BLaER1 (cell line): ENCODE results near the gene KRTAP10-7.
"Not testable (repeated sequence)": the region's sequence is repeated elsewhere in the genome, so short reads cannot be mapped to it uniquely, and the experiment has no call there.

Experiments
- H3K27ac ChIP-seq: shearing (Covaris generic); formaldehyde crosslinking; 2 replicates; pipeline ENCODE4 v1.8.1; 2022
- H3K27me3 ChIP-seq: shearing (Covaris generic); formaldehyde crosslinking; 2 replicates; pipeline ENCODE4 v1.8.1; 2022
- H3K36me3 ChIP-seq: shearing (Covaris generic); formaldehyde crosslinking; 2 replicates; pipeline ENCODE4 v1.8.1; 2022
- H3K4me1 ChIP-seq: shearing (Covaris generic); formaldehyde crosslinking; 2 replicates; pipeline ENCODE4 v1.8.1; 2022
- H3K4me2 ChIP-seq: shearing (Covaris generic); formaldehyde crosslinking; 2 replicates; pipeline ENCODE4 v1.8.1; 2022
- H3K4me3 ChIP-seq: shearing (Covaris generic); formaldehyde crosslinking; 2 replicates; pipeline ENCODE4 v1.8.1; 2022
- H3K9ac ChIP-seq: shearing (Covaris generic); formaldehyde crosslinking; 2 replicates; pipeline ENCODE4 v1.8.1; 2022
- H3K9me3 ChIP-seq: shearing (Covaris generic); formaldehyde crosslinking; 2 replicates; pipeline ENCODE4 v1.8.1; 2022
- H4K20me1 ChIP-seq: shearing (Covaris generic); formaldehyde crosslinking; 2 replicates; pipeline ENCODE4 v1.8.1; 2022
- Cebpa-rat ChIP-seq: shearing (Covaris generic); IDR thresholded peaks from 2 replicates; pipeline ENCODE4 v1.8.1; 2022

Gene KRTAP10-7

GRCh38 chr21:44571844-44572782 is 28.3 kb upstream of the KRTAP10-7 start:
- Histone ChIP-seq H3K27ac (no peak overlapping the region), H3K9ac (no peak overlapping the region), H3K36me3 (no peaks in the 10 kb centered on the region), H3K4me2 (no peak overlapping the region), H3K4me3 (no peak overlapping the region), H3K9me3 (peaks cover 25% of the 10 kb centered on the region), H4K20me1 (no peaks in the 10 kb centered on the region), H3K27me3 (no peaks in the 10 kb centered on the region), H3K4me1 (peaks cover 5% of the 10 kb centered on the region)
- TF ChIP-seq Cebpa-rat: no peak

GRCh38 chr21:44572959-44573583 is 27.3 kb upstream of the KRTAP10-7 start:
- TF ChIP-seq Cebpa-rat: no peak
- Histone ChIP-seq H3K36me3 (no peaks in the 10 kb centered on the region), H3K4me2 (no peak overlapping the region), H3K27ac (no peak overlapping the region), H3K9ac (no peak overlapping the region), H4K20me1 (no peaks in the 10 kb centered on the region), H3K4me1 (peaks cover 5% of the 10 kb centered on the region), H3K4me3 (no peak overlapping the region), H3K27me3 (no peaks in the 10 kb centered on the region), H3K9me3 (peaks cover 35% of the 10 kb centered on the region)

GRCh38 chr21:44573630-44574456 is 26.6 kb upstream of the KRTAP10-7 start, which contains the start of gene KRTAP10-4:
KRTAP10-4 (plus strand) TSS chr21:44573729; CDS start chr21:44573759, 30 bp downstream.
- not testable (repeated sequence) for H3K27me3 ChIP-seq

GRCh38 chr21:44574457-44575306 is 25.7 kb upstream of the KRTAP10-7 start:
- Histone ChIP-seq H3K4me3 (no peak overlapping the region), H3K27ac (no peak overlapping the region), H3K4me1 (no peaks in the 10 kb centered on the region), H3K36me3 (no peaks in the 10 kb centered on the region), H4K20me1 (no peaks in the 10 kb centered on the region), H3K9ac (no peak overlapping the region), H3K4me2 (no peak overlapping the region), H3K9me3 (peaks cover 51% of the 10 kb centered on the region), H3K27me3 (no peaks in the 10 kb centered on the region)
- TF ChIP-seq Cebpa-rat: no peak

More at GRCh38 chr21:44573630-44574456, 26.6 kb upstream of the KRTAP10-7 start, which contains the start of gene KRTAP10-4:
- peaks cover 42% of the 10 kb centered on the region for H3K9me3 ChIP-seq
- not testable (repeated sequence) for H3K36me3 ChIP-seq, H3K4me3 ChIP-seq, H3K4me1 ChIP-seq, H3K9ac ChIP-seq, H4K20me1 ChIP-seq, H3K27ac ChIP-seq, H3K4me2 ChIP-seq

- H3K9me3 ChIP-seq: peaks cover 56% of the 10 kb centered on the region
- no peak overlapping the region for H3K9ac ChIP-seq
- TF ChIP-seq Cebpa-rat: no peak
Measured at GRCh38 chr21:44575307-44576024, 24.9 kb upstream of the KRTAP10-7 start.

GRCh38 chr21:44576025-44576420 is 24.4 kb upstream of the KRTAP10-7 start:
- H3K9me3 ChIP-seq: peaks cover 58% of the 10 kb centered on the region
- no peaks in the 10 kb centered on the region for H3K4me1 ChIP-seq
- no peak overlapping the region for H3K4me2 ChIP-seq
- H3K36me3 ChIP-seq: no peaks in the 10 kb centered on the region
- TF ChIP-seq Cebpa-rat: no peak
- no peak overlapping the region for H3K27ac ChIP-seq
- H3K4me3 ChIP-seq: no peak overlapping the region
- no peaks in the 10 kb centered on the region for H3K27me3 ChIP-seq
- no peak overlapping the region for H3K9ac ChIP-seq
- no peaks in the 10 kb centered on the region for H4K20me1 ChIP-seq

More at GRCh38 chr21:44575307-44576024, 24.9 kb upstream of the KRTAP10-7 start:
- Histone ChIP-seq H3K27ac (no peak overlapping the region), H3K27me3 (no peaks in the 10 kb centered on the region), H4K20me1 (no peaks in the 10 kb centered on the region), H3K36me3 (no peaks in the 10 kb centered on the region), H3K4me2 (no peak overlapping the region), H3K4me3 (no peak overlapping the region), H3K4me1 (no peaks in the 10 kb centered on the region)

- H3K27ac ChIP-seq: no peak overlapping the region
- TF ChIP-seq Cebpa-rat: no peak
- H3K4me2 ChIP-seq: no peak overlapping the region
Measured at GRCh38 chr21:44578371-44579055, 21.9 kb upstream of the KRTAP10-7 start.

More at GRCh38 chr21:44578371-44579055, 21.9 kb upstream of the KRTAP10-7 start:
- no peak overlapping the region for H3K4me3 ChIP-seq
- H3K4me1 ChIP-seq: peaks cover 14% of the 10 kb centered on the region
- no peaks in the 10 kb centered on the region for H3K36me3 ChIP-seq
- H3K9ac ChIP-seq: no peak overlapping the region
- peaks cover 64% of the 10 kb centered on the region for H3K9me3 ChIP-seq
- no peaks in the 10 kb centered on the region for H3K27me3 ChIP-seq
- H4K20me1 ChIP-seq: no peaks in the 10 kb centered on the region
